Activated naive CD8-positive, alpha-beta T cell treated with anti-CD3 and anti-CD28 coated beads, Interleukin-2, amount 10 ng/mL, durations not matched to agents 7 days and 5 days (primary cell): Measurements from ENCODE around the gene LIN28B. TPM values are rescaled to one million over a fixed set of nuclear protein-coding genes. Genes with fewer than 3 reads are reported as not detected.

Experiments
- total RNA-seq, 2 experiments: library from RNA; stranded (reverse); gene quantifications; one replicate each; pipeline ENCODE4 v1.2.3, GENCODE V29; 2021

Gene LIN28B
- total RNA-seq, 2 experiments from 2014 or later, result not detected

Other genes with a start within 250 kb of the LIN28B start
- 10 to 100 TPM; 19.3 to 20.5 TPM for gene HACE1, start 97.2 kb upstream of the LIN28B start, total RNA-seq
- gene POPDC3, start 222.9 kb downstream of the LIN28B start, total RNA-seq, result not detected